ENCODE data around the gene ALG1L2. TPM values are rescaled to one million over a fixed set of nuclear protein-coding genes. Genes with fewer than 3 reads are reported as not detected.

ALG1L2 gene
- total and polyA plus RNA-seq, 2 of the 8 experiments (the other 6 are each of a cell fraction or from before 2014, with no cell fraction given), result 0.15 to 1.7 TPM

- H2BK120ac ChIP-seq (replicated peaks; ENCODE audit: low read depth, low read length), result no peak overlapping the region
- H3K4me1 ChIP-seq (replicated peaks in 1 of 4; ENCODE audit: control insufficient read depth in 3 of 4, insufficient read depth in 4 of 4, low read length in 3 of 4), result no peaks in the 10 kb centered on the region
- no peak overlapping the region for H2BK20ac ChIP-seq (ENCODE audit: low read length)
- H4K5ac ChIP-seq (ENCODE audit: insufficient read length, low read depth, low read length), result no peak overlapping the region
- H3K18ac ChIP-seq (ENCODE audit: extremely low read depth, low read length), result no peak overlapping the region
- FAIRE-seq, result no peak
- H2BK15ac ChIP-seq (ENCODE audit: low read length), result no peak overlapping the region
- H2AFZ ChIP-seq (ENCODE audit: low read length), result no peak overlapping the region
- CTCF ChIA-PET (ENCODE audit: partially characterized antibody), result no interaction called here
- H2BK5ac ChIP-seq (ENCODE audit: low read depth, low read length), result no peak overlapping the region
- H3K23me2 ChIP-seq (ENCODE audit: low read depth, low read length), result no peaks in the 10 kb centered on the region
- H3K27me3 ChIP-seq (replicated peaks in 1 of 4; ENCODE audit: control insufficient read depth in 3 of 4, extremely low read depth in 1 of 4, insufficient read depth in 3 of 4, low read length in 3 of 4), result no peaks in the 10 kb centered on the region
- no peaks in the 10 kb centered on the region for H3K79me2 ChIP-seq (ENCODE audit: control insufficient read depth in 1 of 2, insufficient read depth in 2 of 2, low read length in 2 of 2)
- no peak overlapping the region for H3K4ac ChIP-seq (replicated peaks; ENCODE audit: insufficient read length, low read depth, low read length)
- H3K56ac ChIP-seq (replicated peaks; ENCODE audit: insufficient read length, low read depth, low read length), result no peak overlapping the region
- no peak overlapping the region for H4K8ac ChIP-seq (ENCODE audit: extremely low read depth, insufficient read depth, low read length)
- H2AK5ac ChIP-seq (ENCODE audit: low read depth, low read length), result no peak overlapping the region
- H3K9me3 ChIP-seq (ENCODE audit: insufficient read depth in 2 of 2, low read depth in 1 of 2, low read length in 1 of 2), result no peaks in the 10 kb centered on the region
- no peak overlapping the region for H3K4me3 ChIP-seq (ENCODE audit: extremely low read depth in 1 of 4, insufficient read depth in 2 of 4, low read depth in 3 of 4, low read length in 4 of 4)
- no peak overlapping the region for H4K91ac ChIP-seq (replicated peaks; ENCODE audit: insufficient read length, low read length)
- H3K79me1 ChIP-seq (ENCODE audit: low read depth, low read length), result no peaks in the 10 kb centered on the region
- no peak overlapping the region for H3K27ac ChIP-seq (ENCODE audit: low read depth, low read length)
- no peak overlapping the region for H3K14ac ChIP-seq (ENCODE audit: insufficient read length)
- no peaks in the 10 kb centered on the region for H4K20me1 ChIP-seq (replicated peaks in 1 of 2; ENCODE audit: control insufficient read depth in 1 of 2, insufficient read depth in 2 of 2, low read length in 2 of 2)
- DNase-seq (ENCODE audit: low read depth in 1 of 2, low spot score in 2 of 2), result no peak
- POLR2A ChIA-PET (ENCODE audit: partially characterized antibody), result no interaction called here
- no peak overlapping the region for H3K23ac ChIP-seq (ENCODE audit: insufficient read length)
- no peak overlapping the region for H2BK12ac ChIP-seq (ENCODE audit: low read depth, low read length)
- H3K9ac ChIP-seq (replicated peaks in 1 of 4; ENCODE audit: extremely low read depth in 1 of 4, low read depth in 3 of 4, low read length in 3 of 4), result no peak overlapping the region
- no peak overlapping the region for H3K4me2 ChIP-seq (ENCODE audit: insufficient read depth in 1 of 2, low read depth in 2 of 2, low read length in 2 of 2)
- H3K36me3 ChIP-seq (ENCODE audit: control insufficient read depth in 2 of 4, insufficient read depth in 4 of 4, low read length in 3 of 4), result no peaks in the 10 kb centered on the region
- TF ChIP-seq HDAC6 (IDR thresholded peaks at IDR 0.05; ENCODE audit: low read depth, low read length) (no peak), NANOG (IDR thresholded peaks at IDR 0.05; ENCODE audit: insufficient read depth, low read depth, low read length, poor library complexity, severe bottlenecking) (no peak), RAD21 (IDR thresholded peaks at IDR 0.05 in 1 of 2, conservative IDR thresholded peaks at IDR 0.05 in 1 of 2; ENCODE audit: low read depth in 2 of 2, low read length in 2 of 2) (no peak), SP4 (IDR thresholded peaks at IDR 0.05; ENCODE audit: low read length) (no peak), SP1 (IDR thresholded peaks at IDR 0.05; ENCODE audit: low read depth, low read length) (no peak)
Observed at GRCh38 chr3:130117933-130118332, 36.3 kb downstream of the ALG1L2 start.
